IPS-20b (cell line): ENCODE data around the gene RRAS2.

Experiments
- H3K27ac ChIP-seq: one replicate; pipeline ENCODE4 v1.5.1; 2013; ENCODE audit warnings: low read length
- H3K27me3 ChIP-seq: 2 replicates; pipeline ENCODE4 v1.6.1; 2013; ENCODE audit warnings: mild to moderate bottlenecking, low read length, inconsistent platforms; ENCODE audit not compliant: insufficient read depth
- H3K36me3 ChIP-seq: 2 replicates; pipeline ENCODE4 v1.6.1; 2013; ENCODE audit warnings: low read depth, mild to moderate bottlenecking, inconsistent platforms, low read length, moderate library complexity; ENCODE audit not compliant: insufficient read depth
- H3K4me1 ChIP-seq: 2 replicates; pipeline ENCODE4 v1.6.1; 2013; ENCODE audit warnings: mild to moderate bottlenecking, control low read depth, inconsistent platforms, low read length, moderate library complexity; ENCODE audit not compliant: insufficient read depth
- H3K4me3 ChIP-seq: 2 replicates; pipeline ENCODE4 v1.5.1; 2013; ENCODE audit warnings: mild to moderate bottlenecking, low read length, inconsistent platforms
- H3K9ac ChIP-seq: 2 replicates; pipeline ENCODE4 v1.6.1; 2013; ENCODE audit warnings: low read depth, mild to moderate bottlenecking, inconsistent platforms, low read length, moderate library complexity
- H3K9me3 ChIP-seq: 2 replicates; pipeline ENCODE4 v1.6.1; 2013; ENCODE audit warnings: mild to moderate bottlenecking, low read depth, low read length, inconsistent platforms; ENCODE audit not compliant: insufficient read depth

Gene RRAS2

GRCh38 chr11:14335712-14336111 lies 23.3 kb downstream of the RRAS2 start:
- Histone ChIP-seq H3K27me3 (no peaks in the 10 kb centered on the region), H3K4me3 (no peak overlapping the region; the same call in 1 of the 2 replicates), H3K27ac (peak overlapping the region; percentile 1), H3K9ac (peak overlapping the region; percentile 13; the same call in 1 of the 2 replicates), H3K36me3 (no peaks in the 10 kb centered on the region), H3K9me3 (no peaks in the 10 kb centered on the region), H3K4me1 (peaks cover 73% of the 10 kb centered on the region)

- H3K27ac ChIP-seq = peak overlapping the region; percentile 57
- H3K4me3 ChIP-seq = 0 out of 2 replicates have a peak overlapping the region, but pooled peaks have one; percentile 6
- peaks cover 76% of the 10 kb centered on the region for H3K4me1 ChIP-seq
- H3K9me3 ChIP-seq = no peaks in the 10 kb centered on the region
- H3K9ac ChIP-seq = no peak overlapping the region
- no peaks in the 10 kb centered on the region for H3K36me3 ChIP-seq
- H3K27me3 ChIP-seq = no peaks in the 10 kb centered on the region
Observed at GRCh38 chr11:14334893-14335292, 24.1 kb downstream of the RRAS2 start.

- Histone ChIP-seq H3K9ac (no peak overlapping the region), H3K4me1 (peaks cover 76% of the 10 kb centered on the region), H3K9me3 (no peaks in the 10 kb centered on the region), H3K36me3 (no peaks in the 10 kb centered on the region), H3K27ac (no peak overlapping the region), H3K4me3 (no peak overlapping the region), H3K27me3 (no peaks in the 10 kb centered on the region)
Observed at GRCh38 chr11:14334192-14334591, 24.8 kb downstream of the RRAS2 start.

GRCh38 chr11:14331476-14332136 lies 27.4 kb downstream of the RRAS2 start:
- Histone ChIP-seq H3K4me1 (peaks cover 65% of the 10 kb centered on the region), H3K36me3 (no peaks in the 10 kb centered on the region), H3K27me3 (no peaks in the 10 kb centered on the region), H3K9ac (peak overlapping the region; percentile 4; the same call in 1 of the 2 replicates), H3K4me3 (no peak overlapping the region), H3K27ac (no peak overlapping the region), H3K9me3 (no peaks in the 10 kb centered on the region)

GRCh38 chr11:14330881-14331280 lies 28.1 kb downstream of the RRAS2 start:
- H3K27me3 ChIP-seq = no peaks in the 10 kb centered on the region
- H3K36me3 ChIP-seq = no peaks in the 10 kb centered on the region
- H3K4me3 ChIP-seq = no peak overlapping the region
- no peak overlapping the region for H3K27ac ChIP-seq
- H3K9me3 ChIP-seq = no peaks in the 10 kb centered on the region
- H3K4me1 ChIP-seq = peaks cover 65% of the 10 kb centered on the region
- peak overlapping the region; percentile 4; the same call in 1 of the 2 replicates for H3K9ac ChIP-seq

GRCh38 chr11:14329702-14330101 lies 29.3 kb downstream of the RRAS2 start:
- Histone ChIP-seq H3K27ac (no peak overlapping the region), H3K9me3 (no peaks in the 10 kb centered on the region), H3K9ac (no peak overlapping the region), H3K36me3 (no peaks in the 10 kb centered on the region), H3K4me1 (peaks cover 56% of the 10 kb centered on the region; the same call in 1 of the 2 replicates), H3K4me3 (no peak overlapping the region), H3K27me3 (no peaks in the 10 kb centered on the region)

GRCh38 chr11:14327116-14327515 lies 31.9 kb downstream of the RRAS2 start:
- peaks cover 44% of the 10 kb centered on the region; the same call in 1 of the 2 replicates for H3K4me1 ChIP-seq
- peak overlapping the region; percentile 63 for H3K27ac ChIP-seq
- no peaks in the 10 kb centered on the region for H3K27me3 ChIP-seq
- no peaks in the 10 kb centered on the region for H3K9me3 ChIP-seq
- H3K9ac ChIP-seq = peak overlapping the region; percentile 46; the same call in 1 of the 2 replicates
- no peaks in the 10 kb centered on the region for H3K36me3 ChIP-seq
- H3K4me3 ChIP-seq = no peak overlapping the region

GRCh38 chr11:14323118-14323676 lies 35.8 kb downstream of the RRAS2 start:
- Histone ChIP-seq H3K27me3 (no peaks in the 10 kb centered on the region), H3K4me1 (peaks cover 36% of the 10 kb centered on the region), H3K27ac (no peak overlapping the region), H3K36me3 (no peaks in the 10 kb centered on the region), H3K9ac (no peak overlapping the region), H3K9me3 (no peaks in the 10 kb centered on the region), H3K4me3 (no peak overlapping the region)

GRCh38 chr11:14322510-14322909 lies 36.5 kb downstream of the RRAS2 start:
- peaks cover 33% of the 10 kb centered on the region for H3K4me1 ChIP-seq
- no peak overlapping the region for H3K9ac ChIP-seq
- no peaks in the 10 kb centered on the region for H3K27me3 ChIP-seq
- no peak overlapping the region for H3K4me3 ChIP-seq
- no peaks in the 10 kb centered on the region for H3K9me3 ChIP-seq
- no peak overlapping the region for H3K27ac ChIP-seq
- no peaks in the 10 kb centered on the region for H3K36me3 ChIP-seq

- H3K4me1 ChIP-seq = peaks cover 16% of the 10 kb centered on the region
- no peak overlapping the region for H3K9ac ChIP-seq
- H3K9me3 ChIP-seq = no peaks in the 10 kb centered on the region
- no peak overlapping the region for H3K4me3 ChIP-seq
- H3K27ac ChIP-seq = no peak overlapping the region
- no peaks in the 10 kb centered on the region for H3K36me3 ChIP-seq
- no peaks in the 10 kb centered on the region for H3K27me3 ChIP-seq
Observed at GRCh38 chr11:14320020-14320419, 39.0 kb downstream of the RRAS2 start.

GRCh38 chr11:14318581-14318981 lies 40.4 kb downstream of the RRAS2 start:
- H3K4me1 ChIP-seq = peaks cover 23% of the 10 kb centered on the region
- H3K9ac ChIP-seq = no peak overlapping the region
- no peaks in the 10 kb centered on the region for H3K36me3 ChIP-seq
- H3K27me3 ChIP-seq = no peaks in the 10 kb centered on the region
- H3K9me3 ChIP-seq = no peaks in the 10 kb centered on the region
- H3K27ac ChIP-seq = no peak overlapping the region
- H3K4me3 ChIP-seq = no peak overlapping the region

GRCh38 chr11:14317659-14318325 lies 41.2 kb downstream of the RRAS2 start:
- Histone ChIP-seq H3K9me3 (no peaks in the 10 kb centered on the region), H3K4me1 (peaks cover 31% of the 10 kb centered on the region), H3K27me3 (no peaks in the 10 kb centered on the region), H3K36me3 (no peaks in the 10 kb centered on the region), H3K4me3 (no peak overlapping the region), H3K27ac (no peak overlapping the region), H3K9ac (no peak overlapping the region)
